ENCODE data around the gene TSTD2. TPM values are rescaled to one million over a fixed set of nuclear protein-coding genes. Genes with fewer than 3 reads are reported as not detected.
"Not testable (repeated sequence)": the region's sequence is repeated elsewhere in the genome, so short reads cannot be mapped to it uniquely, and the experiment has no call there.

TSTD2 gene
- total RNA-seq, 1 donor from 2014 or later, result 19.6 TPM

DNA sequence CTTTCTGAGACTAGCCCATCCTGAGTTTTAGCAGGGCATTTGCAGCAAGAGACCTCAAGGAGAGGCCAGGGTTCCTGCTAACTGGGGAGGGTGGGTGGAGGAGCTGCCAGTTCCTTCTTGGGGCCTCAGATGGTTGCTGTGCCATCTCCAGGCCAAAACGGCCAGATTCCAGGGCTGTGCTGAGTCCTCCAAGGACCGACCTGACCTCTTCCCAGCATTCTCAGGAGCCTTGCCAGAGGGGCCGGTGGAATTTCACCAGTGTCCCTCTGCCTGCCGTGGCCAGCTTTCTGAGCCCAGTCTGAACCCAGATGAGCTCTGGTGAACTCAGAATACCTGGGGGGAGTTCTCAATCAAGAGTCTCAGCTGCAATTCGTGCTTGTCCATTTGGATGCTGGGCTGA lies 54.3 kb downstream of the TSTD2 start:
- DNase-seq (ENCODE audit: low read depth), result no peak
- Histone ChIP-seq H3K4me3 (ENCODE audit: low read depth, low read length) (no peak overlapping the region), H3K27me3 (ENCODE audit: control insufficient read depth, insufficient read depth, low read length) (peaks cover 2% of the 10 kb centered on the region), H3K36me3 (ENCODE audit: control insufficient read depth, insufficient read depth, low read length) (no peaks in the 10 kb centered on the region)
- TF ChIP-seq CTCF (IDR thresholded peaks at IDR 0.05; ENCODE audit: insufficient read depth, low read length, poor library complexity, severe bottlenecking), result no peak

GRCh38 chr9:97577051-97577450 lies 56.1 kb downstream of the TSTD2 start:
- DNase-seq (ENCODE audit: low read depth), result no peak

DNA sequence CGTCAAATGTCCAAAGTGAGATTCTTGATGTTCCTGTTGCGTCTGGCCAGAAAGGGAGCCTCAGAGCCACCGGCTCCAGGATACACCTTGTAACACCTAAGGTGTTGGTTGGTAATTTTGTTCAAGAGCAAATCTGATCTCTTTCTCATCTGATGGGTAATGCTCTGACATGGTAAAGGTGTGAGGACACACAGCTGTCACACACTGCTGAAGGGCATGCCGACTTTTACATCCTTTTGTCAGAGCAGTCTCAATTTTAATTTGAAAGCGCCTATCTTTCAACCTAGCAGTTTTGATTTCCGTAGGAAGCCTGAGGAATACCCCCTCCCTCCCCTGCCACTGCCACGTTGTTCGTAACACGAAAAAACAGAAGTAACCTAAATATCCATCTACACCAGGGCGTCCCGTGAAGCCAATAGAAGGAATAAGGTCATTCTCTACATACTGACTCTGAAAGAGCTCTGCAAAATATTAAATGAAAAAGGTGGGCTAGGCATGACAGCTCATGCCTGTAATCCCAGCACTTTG lies 57.4 kb downstream of the TSTD2 start:
- Histone ChIP-seq H3K4me3 (ENCODE audit: low read depth, low read length) (no peak overlapping the region), H3K36me3 (ENCODE audit: control insufficient read depth, insufficient read depth, low read length) (no peaks in the 10 kb centered on the region), H3K27me3 (ENCODE audit: control insufficient read depth, insufficient read depth, low read length) (peaks cover 2% of the 10 kb centered on the region)
- DNase-seq (ENCODE audit: low read depth), result no peak
- TF ChIP-seq CTCF (IDR thresholded peaks at IDR 0.05; ENCODE audit: insufficient read depth, low read length, poor library complexity, severe bottlenecking), result no peak

More at GRCh38 chr9:97577051-97577450, 56.1 kb downstream of the TSTD2 start:
- Histone ChIP-seq H3K4me3 (ENCODE audit: low read depth, low read length) (no peak overlapping the region), H3K36me3 (ENCODE audit: control insufficient read depth, insufficient read depth, low read length) (no peaks in the 10 kb centered on the region), H3K27me3 (ENCODE audit: control insufficient read depth, insufficient read depth, low read length) (peaks cover 2% of the 10 kb centered on the region)
- no peak for TF ChIP-seq CTCF (IDR thresholded peaks at IDR 0.05; ENCODE audit: insufficient read depth, low read length, poor library complexity, severe bottlenecking)

DNA sequence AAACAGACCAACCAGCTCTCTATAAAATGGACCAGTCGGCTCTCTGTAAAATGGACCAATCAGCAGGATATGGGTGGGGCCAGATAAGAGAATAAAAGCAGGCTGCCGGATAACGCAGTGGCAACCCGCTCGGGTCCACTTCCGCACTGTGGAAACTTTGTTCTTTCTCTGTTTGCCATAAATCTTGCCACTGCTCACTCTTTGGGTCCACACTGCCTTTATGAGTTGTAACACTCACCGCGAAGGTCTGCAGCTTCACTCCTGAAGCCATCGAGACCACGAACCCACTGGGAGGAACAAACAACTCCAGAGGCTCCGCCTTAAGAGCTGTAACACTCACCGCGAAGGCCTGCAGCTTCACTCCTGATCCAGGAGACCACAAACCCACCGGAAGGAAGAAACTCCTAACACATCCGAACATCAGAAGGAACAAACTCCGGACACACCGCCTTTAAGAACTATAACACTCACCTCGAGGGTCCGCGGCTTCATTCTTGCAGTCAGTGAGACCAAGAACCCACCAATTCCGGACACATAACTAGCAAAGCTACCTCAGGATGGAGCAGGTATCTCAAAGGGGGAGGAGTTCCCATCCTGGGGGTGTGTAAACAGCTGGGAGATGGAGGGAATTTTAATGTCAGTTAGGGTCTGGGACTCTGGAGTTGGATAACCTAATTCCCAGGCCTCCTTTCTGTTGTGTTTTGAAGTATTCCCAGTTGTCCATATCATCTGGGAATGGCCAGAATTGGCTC lies 58.1 kb downstream of the TSTD2 start:
- H3K36me3 ChIP-seq (ENCODE audit: control insufficient read depth, insufficient read depth, low read length); H3K27me3 ChIP-seq (ENCODE audit: control insufficient read depth, insufficient read depth, low read length); DNase-seq (ENCODE audit: low read depth): not testable (repeated sequence)

GRCh38 chr9:97574101-97574571 lies 59.0 kb downstream of the TSTD2 start:
- DNase-seq (ENCODE audit: low read depth); H3K4me3 ChIP-seq (ENCODE audit: low read depth, low read length); H3K36me3 ChIP-seq (ENCODE audit: control insufficient read depth, insufficient read depth, low read length); H3K27me3 ChIP-seq (ENCODE audit: control insufficient read depth, insufficient read depth, low read length): not testable (repeated sequence)

More for the DNA sequence above, 58.1 kb downstream of the TSTD2 start:
- not testable (repeated sequence) for H3K4me3 ChIP-seq (ENCODE audit: low read depth, low read length)

DNA sequence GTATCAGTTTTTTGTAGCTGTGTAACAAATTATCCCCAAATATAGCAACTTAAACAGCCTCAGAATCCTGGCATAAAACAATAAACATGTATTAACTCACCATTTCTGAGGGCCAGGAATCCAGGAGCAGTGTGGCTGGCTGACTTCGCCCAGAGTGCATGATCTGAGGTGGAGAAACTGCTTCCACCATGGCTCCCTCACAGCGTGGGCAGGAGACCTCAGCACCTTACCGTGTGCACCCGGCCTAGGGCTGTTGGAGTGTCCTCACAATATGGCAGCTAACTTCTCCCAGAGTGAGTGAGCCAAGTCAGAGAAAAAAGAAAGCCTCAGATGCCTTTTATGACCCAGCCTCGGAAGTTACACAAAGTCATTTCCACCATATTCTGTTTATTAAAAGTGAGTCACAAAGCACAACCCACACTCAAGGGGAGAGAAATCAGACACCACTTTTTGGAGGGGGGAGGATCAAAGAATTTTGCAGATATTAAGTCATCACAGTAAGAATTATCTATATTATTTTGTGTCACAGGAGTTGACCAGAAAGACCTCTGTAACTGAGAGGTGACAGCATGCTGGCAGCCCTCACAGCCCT lies 59.6 kb downstream of the TSTD2 start:
- Histone ChIP-seq H3K36me3 (ENCODE audit: control insufficient read depth, insufficient read depth, low read length) (no peaks in the 10 kb centered on the region), H3K27me3 (ENCODE audit: control insufficient read depth, insufficient read depth, low read length) (no peaks in the 10 kb centered on the region), H3K4me3 (ENCODE audit: low read depth, low read length) (no peak overlapping the region)
- no peak for DNase-seq (ENCODE audit: low read depth)
- no peak for TF ChIP-seq CTCF (IDR thresholded peaks at IDR 0.05; ENCODE audit: insufficient read depth, low read length, poor library complexity, severe bottlenecking)
